ENCODE data around the gene TMEM132D. TPM values are rescaled to one million over a fixed set of nuclear protein-coding genes. Genes with fewer than 3 reads are reported as not detected.
"Not testable (repeated sequence)": the region's sequence is repeated elsewhere in the genome, so short reads cannot be mapped to it uniquely, and the experiment has no call there.

TMEM132D gene
- total RNA-seq, 2 donors from 2014 or later = not detected

DNA sequence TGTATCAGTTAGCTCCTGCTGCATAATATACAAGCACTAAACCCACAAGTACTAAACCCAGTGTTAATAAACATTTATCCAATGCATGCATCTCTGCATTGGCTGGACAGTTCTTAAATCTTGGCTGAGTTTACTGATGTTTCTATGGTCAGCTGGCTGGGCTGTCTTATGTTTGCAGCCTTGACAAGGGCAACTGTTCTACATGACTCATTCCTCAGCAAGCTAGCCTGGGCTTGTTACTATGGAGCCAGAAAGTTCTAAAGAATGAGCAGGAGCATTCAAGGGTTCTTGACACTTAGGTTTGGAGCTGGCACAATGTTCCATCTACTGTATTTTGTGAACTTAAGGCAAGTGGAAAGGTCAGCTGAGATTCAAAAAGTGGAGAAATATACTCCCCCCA is 851.5 kb downstream of the TMEM132D start:
- Mint-ChIP-seq H3K9me3 (peaks cover 0 to 11% of the 10 kb centered on the region in 2 donors), H3K36me3 (no peaks in the 10 kb centered on the region), H3K27ac (no peak overlapping the region)
- ATAC-seq = no peak
- no peak for DNase-seq (ENCODE audit: low spot score in 2 of 2)

DNA sequence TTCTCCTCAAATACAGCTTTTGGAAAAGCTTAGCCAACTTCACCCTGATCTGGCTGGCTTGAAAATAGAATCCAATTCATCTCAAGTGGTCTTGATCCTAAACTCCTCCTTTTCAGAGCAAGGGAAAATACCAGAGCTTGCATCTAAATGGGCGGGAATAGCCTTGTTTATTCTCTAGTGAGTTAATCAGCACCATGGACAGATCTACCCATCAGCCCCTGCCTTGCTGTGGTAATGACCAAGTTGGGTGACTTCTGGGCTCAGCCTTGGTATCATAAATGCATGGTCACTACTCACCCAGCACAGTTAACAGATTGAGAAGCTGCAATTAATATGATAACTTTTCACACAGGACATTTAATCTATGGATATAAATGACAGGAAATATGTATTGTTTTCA is 853.9 kb downstream of the TMEM132D start:
- Mint-ChIP-seq H3K9me3 (peaks cover 0 to 11% of the 10 kb centered on the region in 2 donors), H3K36me3 (no peaks in the 10 kb centered on the region), H3K27ac (no peak overlapping the region)
- no peak for ATAC-seq
- DNase-seq (ENCODE audit: low spot score in 2 of 2) = no peak

DNA sequence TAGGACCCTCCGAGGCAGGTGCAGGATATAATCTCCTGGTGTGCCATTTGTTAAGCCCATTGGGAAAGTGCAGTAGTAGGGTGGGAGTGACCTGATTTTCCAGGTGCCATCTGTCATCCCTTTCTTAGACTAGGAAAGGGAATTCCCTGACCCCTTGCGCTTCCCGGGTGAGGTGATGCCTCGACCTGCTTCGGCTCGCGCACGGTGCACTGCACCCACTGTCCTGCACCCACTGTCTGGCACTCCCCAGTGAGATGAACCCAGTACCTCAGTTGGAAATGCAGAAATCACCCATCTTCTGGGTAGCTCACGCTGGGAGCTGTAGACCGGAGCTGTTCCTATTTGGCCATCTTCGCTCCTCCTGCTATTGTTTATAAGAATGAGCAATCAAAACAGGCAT is 860.5 kb downstream of the TMEM132D start:
- H3K36me3 Mint-ChIP-seq; ATAC-seq; DNase-seq (ENCODE audit: low spot score in 2 of 2); H3K27ac Mint-ChIP-seq: not testable (repeated sequence)
- H3K9me3 Mint-ChIP-seq = peaks cover 5 to 16% of the 10 kb centered on the region in 2 donors

DNA sequence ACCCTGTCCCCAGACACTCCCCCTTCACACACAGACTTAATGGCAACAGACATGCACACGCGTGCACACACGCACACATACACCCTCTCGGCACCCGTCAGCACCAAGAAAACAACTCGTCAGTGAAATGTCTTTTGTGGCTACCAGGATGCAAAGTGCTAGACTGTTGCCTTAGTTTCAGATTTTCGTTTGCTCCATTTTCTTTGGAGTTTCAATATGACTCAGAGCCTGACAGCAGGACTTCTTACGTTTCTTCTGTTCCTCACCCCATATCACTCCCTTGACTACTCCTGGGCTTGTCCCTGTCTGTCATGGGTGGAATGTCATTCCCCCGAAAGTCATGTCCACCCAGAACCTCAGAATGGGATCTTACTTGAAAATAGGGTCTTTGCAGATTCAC is 867.7 kb downstream of the TMEM132D start:
- H3K36me3 Mint-ChIP-seq = peaks cover 4 to 5% of the 10 kb centered on the region in 2 donors
- no peak for DNase-seq (ENCODE audit: low spot score in 2 of 2)
- ATAC-seq = no peak
- H3K9me3 Mint-ChIP-seq = peaks cover 4 to 18% of the 10 kb centered on the region in 2 donors
- no peak overlapping the region for H3K27ac Mint-ChIP-seq

DNA sequence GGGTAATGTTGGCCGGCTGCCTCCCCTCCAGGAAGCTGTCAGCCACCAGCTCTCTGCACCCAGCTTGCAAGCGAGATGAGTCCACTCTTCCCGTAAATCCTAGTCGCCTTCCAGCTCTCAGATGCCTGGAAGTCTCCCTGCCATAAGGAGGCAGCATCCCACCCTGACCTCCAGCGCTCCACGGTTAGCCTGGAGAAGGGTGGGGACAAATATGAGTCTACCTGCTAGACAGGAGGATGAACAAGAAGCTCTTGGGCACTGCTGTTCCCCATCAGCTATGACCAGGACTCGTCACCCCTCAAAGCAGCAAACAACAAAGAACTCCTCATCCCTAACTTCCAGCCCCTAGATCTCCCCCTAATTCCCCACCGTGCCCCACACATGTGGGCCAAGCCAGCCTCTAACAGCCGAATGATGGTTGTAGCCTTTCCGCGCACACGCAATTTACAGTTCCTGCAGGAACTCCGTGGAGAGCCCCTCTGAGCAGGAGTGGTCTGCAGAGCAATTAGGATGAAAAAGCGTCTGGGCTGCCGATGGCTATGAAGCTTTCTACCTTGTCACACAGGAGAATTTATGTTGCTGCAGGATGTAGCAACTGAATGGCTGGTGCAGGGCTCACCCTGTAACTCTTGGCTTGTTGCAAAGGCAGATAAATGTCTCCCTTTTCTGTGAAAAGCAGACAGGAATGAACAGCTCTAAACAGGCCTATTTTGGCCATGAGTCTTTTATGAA is 869.1 kb downstream of the TMEM132D start:
- ATAC-seq (no peak), DNase-seq (ENCODE audit: low spot score in 2 of 2) (no peak)
- H3K27ac Mint-ChIP-seq = no peak overlapping the region
- peaks cover 4 to 5% of the 10 kb centered on the region in 2 donors for H3K36me3 Mint-ChIP-seq
- H3K9me3 Mint-ChIP-seq = peaks cover 4 to 18% of the 10 kb centered on the region in 2 donors

DNA sequence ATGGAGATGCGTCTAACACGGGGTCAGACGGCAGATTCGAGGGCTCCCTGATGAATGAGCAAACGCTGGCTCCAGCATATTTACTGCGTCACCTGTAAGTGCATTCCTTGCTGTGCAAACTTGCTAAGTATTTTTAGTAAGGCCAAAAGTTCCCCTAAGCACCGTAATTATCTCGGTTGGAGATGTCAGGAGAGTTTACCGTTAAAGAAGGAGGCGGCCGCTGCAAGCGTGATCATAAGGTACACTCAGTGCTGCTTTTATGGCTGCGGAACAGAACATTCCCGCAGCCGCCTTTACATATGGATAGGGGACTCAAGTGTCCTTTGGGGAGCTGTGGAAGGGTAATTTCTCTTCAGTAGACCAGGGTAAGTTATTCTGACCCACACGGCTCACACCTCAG is 875.0 kb downstream of the TMEM132D start:
- ATAC-seq = no peak
- DNase-seq (ENCODE audit: low spot score in 2 of 2) = no peak
- Mint-ChIP-seq H3K9me3 (peaks cover 5% of the 10 kb centered on the region in 2 donors), H3K36me3 (no peaks in the 10 kb centered on the region), H3K27ac (no peak overlapping the region)

DNA sequence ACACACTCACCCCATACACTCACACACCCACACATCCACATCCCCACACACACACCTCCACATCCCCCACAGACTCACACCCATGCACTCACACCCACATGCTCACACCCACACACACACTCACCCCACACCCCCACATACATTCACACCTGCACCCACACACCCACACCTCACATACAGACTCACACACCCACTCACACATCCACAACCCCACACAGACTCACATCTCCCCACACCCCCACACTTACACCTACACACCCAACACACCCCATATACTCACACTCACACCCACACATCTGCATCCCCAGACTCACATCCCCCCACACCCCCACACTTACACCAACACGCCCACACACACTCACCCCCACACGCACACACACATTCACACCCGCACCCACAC is 878.8 kb downstream of the TMEM132D start:
- Mint-ChIP-seq H3K36me3 (no peaks in the 10 kb centered on the region), H3K27ac (no peak overlapping the region), H3K9me3 (peaks cover 4 to 9% of the 10 kb centered on the region in 2 donors)
- DNase-seq (ENCODE audit: low spot score in 2 of 2) (no peak), ATAC-seq (no peak)

All from activated naive CD4-positive, alpha-beta T cell treated with anti-CD3 and anti-CD28 coated beads, Interleukin-2, amount 50 U/mL, for 72 hours (primary cell).